DOHH2 (cell line): ENCODE measurements around the gene PAPPA.

Experiments
- H3F3A ChIP-seq: fragments of 200-600 bp; sonication (generic), shearing (Covaris generic); 2 replicates; pipeline ENCODE4 v1.6.0; 2016; ENCODE audit warnings: antibody characterized with exemption, mild to moderate bottlenecking; ENCODE audit not compliant: control insufficient read depth, insufficient read depth
- H3K27ac ChIP-seq: fragments of 200-600 bp; sonication (generic); 2 replicates; pipeline ENCODE4 v1.5.1; 2014; ENCODE audit warnings: low read depth, mild to moderate bottlenecking, low read length, moderate library complexity
- H3K27me3 ChIP-seq: fragments of 200-600 bp; sonication (generic); 2 replicates; pipeline ENCODE4 v1.6.1; 2014; ENCODE audit warnings: mild to moderate bottlenecking, low read length, mixed read lengths; ENCODE audit not compliant: control insufficient read depth
- H3K36me3 ChIP-seq: fragments of 200-600 bp; sonication (generic); 2 replicates; pipeline ENCODE4 v1.6.1; 2014; ENCODE audit warnings: mild to moderate bottlenecking, low read length, moderate library complexity, mixed read lengths; ENCODE audit not compliant: control insufficient read depth
- H3K4me1 ChIP-seq: fragments of 200-600 bp; sonication (generic); 2 replicates; pipeline ENCODE4 v1.6.1; 2014; ENCODE audit warnings: mild to moderate bottlenecking, low read length, mixed read lengths; ENCODE audit not compliant: control insufficient read depth
- H3K4me2 ChIP-seq: fragments of 200-600 bp; sonication (generic); 2 replicates; pipeline ENCODE4 v1.6.0; 2014; ENCODE audit warnings: mild to moderate bottlenecking, low read length, moderate library complexity
- H3K4me3 ChIP-seq: fragments of 200-600 bp; sonication (generic); 2 replicates; pipeline ENCODE4 v1.5.1; 2014; ENCODE audit warnings: mild to moderate bottlenecking, low read length, mixed read lengths
- H3K79me2 ChIP-seq: fragments of 200-600 bp; sonication (generic); 2 replicates; pipeline ENCODE4 v1.6.1; 2014; ENCODE audit warnings: mild to moderate bottlenecking, low read length, mixed read lengths; ENCODE audit not compliant: control insufficient read depth
- H3K9me2 ChIP-seq: fragments of 200-600 bp; sonication (generic); replicated peaks from 2 replicates; pipeline ENCODE4 v1.6.1; 2014; ENCODE audit warnings: mild to moderate bottlenecking, low read length, mixed read lengths; ENCODE audit not compliant: control insufficient read depth
- H3K9me3 ChIP-seq: fragments of 200-600 bp; sonication (generic); 2 replicates; pipeline ENCODE4 v1.6.1; 2014; ENCODE audit warnings: antibody characterized with exemption, low read length, mixed read lengths; ENCODE audit not compliant: control insufficient read depth, insufficient read depth
- H4K20me1 ChIP-seq: fragments of 200-600 bp; sonication (generic); 2 replicates; pipeline ENCODE4 v1.6.0; 2014; ENCODE audit warnings: low read depth, mild to moderate bottlenecking, antibody characterized with exemption, low read length, moderate library complexity; ENCODE audit not compliant: control insufficient read depth, insufficient read depth
- CTCF ChIP-seq: fragments of 200-600 bp; sonication (generic); IDR thresholded peaks from one replicate; pipeline ENCODE4 v1.5.1; 2014; ENCODE audit warnings: antibody characterized with exemption, mild to moderate bottlenecking, low read depth, low read length; ENCODE audit not compliant: poor library complexity, severe bottlenecking
- EZH2phosphoT487 ChIP-seq: fragments of 200-600 bp; sonication (generic); IDR thresholded peaks from 2 replicates; pipeline ENCODE4 v1.6.1; 2017; ENCODE audit warnings: borderline replicate concordance, mild to moderate bottlenecking, antibody characterized with exemption, low read length, moderate library complexity, mixed read lengths

The PAPPA gene

GRCh38 chr9:116332090-116332489, 178.5 kb downstream of the PAPPA start:
- H3K36me3 ChIP-seq, result no peaks in the 10 kb centered on the region
- H3K27ac ChIP-seq, result no peak overlapping the region
- H3K4me2 ChIP-seq, result no peak overlapping the region
- no peaks in the 10 kb centered on the region for H3K27me3 ChIP-seq
- TF ChIP-seq EZH2phosphoT487, result no peak
- no peak for TF ChIP-seq CTCF
- no peaks in the 10 kb centered on the region for H3F3A ChIP-seq
- H3K79me2 ChIP-seq, result no peaks in the 10 kb centered on the region
- H3K4me3 ChIP-seq, result no peak overlapping the region
- no peaks in the 10 kb centered on the region for H3K9me3 ChIP-seq
- H4K20me1 ChIP-seq, result no peaks in the 10 kb centered on the region
- no peaks in the 10 kb centered on the region for H3K9me2 ChIP-seq
- H3K4me1 ChIP-seq, result no peaks in the 10 kb centered on the region

GRCh38 chr9:116333254-116333653, 179.7 kb downstream of the PAPPA start:
- Histone ChIP-seq H3K79me2 (no peaks in the 10 kb centered on the region), H3K4me1 (no peaks in the 10 kb centered on the region), H3K27me3 (no peaks in the 10 kb centered on the region; the same call in 1 of the 2 replicates), H3K4me2 (no peak overlapping the region), H3K4me3 (no peak overlapping the region), H3K36me3 (no peaks in the 10 kb centered on the region), H3F3A (no peaks in the 10 kb centered on the region), H3K27ac (no peak overlapping the region), H3K9me3 (no peaks in the 10 kb centered on the region), H3K9me2 (no peaks in the 10 kb centered on the region), H4K20me1 (no peaks in the 10 kb centered on the region)
- TF ChIP-seq CTCF (no peak), EZH2phosphoT487 (no peak)

GRCh38 chr9:116334546-116335150, 181.1 kb downstream of the PAPPA start:
- H3K4me3 ChIP-seq, result no peak overlapping the region
- H3K79me2 ChIP-seq, result no peaks in the 10 kb centered on the region
- H3K4me2 ChIP-seq, result no peak overlapping the region
- H3K27ac ChIP-seq, result no peak overlapping the region
- H4K20me1 ChIP-seq, result no peaks in the 10 kb centered on the region
- no peaks in the 10 kb centered on the region for H3F3A ChIP-seq
- H3K9me2 ChIP-seq, result no peaks in the 10 kb centered on the region
- H3K27me3 ChIP-seq, result peaks cover 2% of the 10 kb centered on the region; the same call in 1 of the 2 replicates
- no peaks in the 10 kb centered on the region for H3K4me1 ChIP-seq
- TF ChIP-seq EZH2phosphoT487 (no peak), CTCF (no peak)
- no peaks in the 10 kb centered on the region for H3K9me3 ChIP-seq
- H3K36me3 ChIP-seq, result no peaks in the 10 kb centered on the region
